ENCODE results near the gene ZNF428. TPM values are rescaled to one million over a fixed set of nuclear protein-coding genes. Genes with fewer than 3 reads are reported as not detected.

The ZNF428 gene
- polyA plus RNA-seq, 1 of the 3 experiments (the other 2 are of a cell fraction) = 79.5 TPM

GRCh38 chr19:43561139-43561970 lies 58.1 kb downstream of the ZNF428 start:
- Histone ChIP-seq H3K9me3 (no peaks in the 10 kb centered on the region), H4K20me1 (ENCODE audit: insufficient read depth) (0 out of 2 replicates have a peak, but pooled peaks cover 2% of the 10 kb centered on the region), H2AFZ (ENCODE audit: low read depth) (no peak overlapping the region), H3K4me3 (ENCODE audit: low read depth in 2 of 2, low read length in 1 of 2) (no peak overlapping the region), H3K9me2 (no peaks in the 10 kb centered on the region), H3K79me2 (ENCODE audit: insufficient read depth) (peaks cover 16% of the 10 kb centered on the region; the same call in 1 of the 2 replicates), H3K27me3 (ENCODE audit: insufficient read depth) (no peaks in the 10 kb centered on the region), H3K4me2 (no peak overlapping the region), H3K9ac (no peak overlapping the region), H3F3A (replicated peaks; ENCODE audit: insufficient read depth) (peaks cover 30% of the 10 kb centered on the region), H3K27ac (ENCODE audit: low read depth in 2 of 2, low read length in 1 of 2) (no peak overlapping the region), H3K4me1 (ENCODE audit: control insufficient read depth in 1 of 2, insufficient read depth in 2 of 2, low read depth in 1 of 2, low read length in 1 of 2) (peaks cover 0 to 14% of the 10 kb centered on the region in 2 experiments; a peak in 1 of 4 replicates), H3K36me3 (replicated peaks in 1 of 2; ENCODE audit: control insufficient read depth in 1 of 2, insufficient read depth in 2 of 2, low read length in 1 of 2) (peaks cover 7 to 11% of the 10 kb centered on the region in 2 experiments)
- DNase-seq = no peak
- TF ChIP-seq FOSL2 (IDR thresholded peaks at IDR 0.05; ENCODE audit: borderline replicate concordance, low read depth) (no peak), TCF12 (IDR thresholded peaks at IDR 0.05) (no peak), NFIC (IDR thresholded peaks at IDR 0.05; ENCODE audit: borderline replicate concordance) (no peak), MXI1 (IDR thresholded peaks at IDR 0.05; ENCODE audit: low read depth, low read length) (no peak), CHD2 (IDR thresholded peaks at IDR 0.05; ENCODE audit: low read length, partially characterized antibody) (no peak), REST (IDR thresholded peaks at IDR 0.05; ENCODE audit: low read depth, low read length) (no peak), MEF2A (IDR thresholded peaks at IDR 0.05; ENCODE audit: borderline replicate concordance, low read depth) (no peak), ZBTB33 (IDR thresholded peaks at IDR 0.05; ENCODE audit: borderline replicate concordance, low read depth) (no peak), EP300 (IDR thresholded peaks at IDR 0.05; ENCODE audit: borderline replicate concordance in 1 of 2, low read depth in 1 of 2, low read length in 1 of 2) (no peak), FOXM1 (IDR thresholded peaks at IDR 0.05; ENCODE audit: low read depth) (no peak), PBX3 (IDR thresholded peaks at IDR 0.05) (no peak)
- ChIA-PET CTCF (interaction anchor here (0.6 to 1.3 kb wide), 2 partner anchors 11 to 33 kb away, joined by 3 read pairs; no protein-coding TSS in a partner anchor), POLR2A (interaction anchor here (0.6 kb wide), 1 partner anchor 232 kb away, joined by 3 read pairs; no protein-coding TSS in a partner anchor)
- WGBS (ENCODE audit: low lambda C conversion rate) = 98% methylated on average over 12 of the region's 12 CpGs
